HG02840 (cell line): ENCODE results near the gene PEAK1.

Experiments used
- ATAC-seq: cut with Tn5 transposase; IDR thresholded peaks from one replicate; pipeline ENCODE4 v1.9.1; 2021; ENCODE audit warnings: mild to moderate bottlenecking, moderate library complexity, moderate number of reproducible peaks; ENCODE audit not compliant: unreplicated experiment, low FRiP score

PEAK1 gene

DNA sequence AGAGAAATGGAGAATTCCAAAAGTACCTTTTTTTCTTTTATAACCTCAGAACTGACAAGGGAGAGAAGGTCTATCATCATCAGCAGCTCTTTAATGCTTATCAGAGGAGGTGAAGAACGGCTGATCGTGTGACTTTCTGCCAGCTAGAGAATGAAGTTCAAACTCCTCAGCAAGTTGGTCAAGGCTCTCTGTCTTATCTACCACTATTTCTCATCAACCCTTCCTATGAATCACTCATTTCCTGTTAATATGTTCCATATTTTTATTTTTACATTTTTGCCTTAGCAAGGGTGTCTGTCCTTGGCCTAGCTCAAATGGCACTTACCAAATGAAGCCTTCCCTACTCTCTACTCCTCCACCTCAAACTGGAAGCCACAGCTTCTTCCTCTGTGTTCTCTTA lies 275.9 kb downstream of the PEAK1 start:
- no peak for ATAC-seq

DNA sequence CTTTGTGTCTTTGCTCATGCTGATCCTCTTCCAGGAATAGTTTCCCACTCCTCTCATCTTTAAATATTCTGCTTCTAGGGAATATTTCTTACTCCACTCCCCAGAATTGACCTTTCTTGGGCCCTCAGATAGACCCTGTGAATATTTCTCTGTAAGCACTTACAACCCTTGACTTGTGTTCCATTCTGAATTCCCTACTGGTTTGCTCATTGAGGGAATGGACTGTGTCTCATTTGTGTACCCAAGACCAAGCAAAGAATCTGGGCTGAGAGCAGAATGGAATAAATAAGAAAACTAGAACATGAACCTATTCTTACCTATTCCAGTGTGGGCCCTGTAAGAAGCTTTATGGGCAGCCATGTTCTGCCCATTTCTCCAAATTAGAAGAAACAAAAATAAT lies 276.3 kb downstream of the PEAK1 start:
- no peak for ATAC-seq

DNA sequence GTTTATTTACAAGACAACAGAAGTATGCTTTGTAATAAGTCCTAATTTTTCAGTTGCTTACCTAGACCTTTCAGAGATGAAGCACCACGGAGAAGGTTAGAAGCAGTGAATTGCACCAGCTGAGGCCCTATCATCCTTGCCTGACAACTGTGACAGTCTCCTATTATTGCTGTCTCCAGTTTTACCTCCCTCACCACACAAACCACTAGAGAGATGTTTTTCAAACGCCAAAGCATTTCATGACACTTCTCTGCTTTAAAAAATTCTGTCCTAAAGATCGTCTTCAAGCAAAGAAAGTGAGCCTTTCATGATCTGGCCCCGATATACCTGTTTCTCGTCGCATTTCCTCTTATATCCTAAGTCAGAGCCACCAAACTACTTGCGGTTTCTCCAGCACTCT lies 276.7 kb downstream of the PEAK1 start:
- no peak for ATAC-seq

DNA sequence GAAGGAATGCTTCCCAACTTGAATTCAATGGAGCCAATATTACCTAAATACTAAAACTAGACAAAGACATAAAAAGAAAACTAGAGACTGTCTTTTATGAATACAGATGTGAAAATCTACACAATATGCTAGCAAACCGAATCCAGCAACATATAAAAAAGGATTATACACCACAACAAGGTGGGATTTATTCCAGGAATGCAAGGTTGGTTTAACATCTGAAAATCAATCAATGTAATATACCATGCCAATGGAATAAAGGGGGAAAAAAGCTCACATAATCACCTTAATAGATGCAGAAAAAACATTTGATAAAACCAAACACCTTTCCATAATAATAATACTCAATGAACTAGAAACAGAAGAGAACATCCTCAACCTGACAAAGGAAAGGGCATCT lies 279.7 kb downstream of the PEAK1 start:
- no peak for ATAC-seq

DNA sequence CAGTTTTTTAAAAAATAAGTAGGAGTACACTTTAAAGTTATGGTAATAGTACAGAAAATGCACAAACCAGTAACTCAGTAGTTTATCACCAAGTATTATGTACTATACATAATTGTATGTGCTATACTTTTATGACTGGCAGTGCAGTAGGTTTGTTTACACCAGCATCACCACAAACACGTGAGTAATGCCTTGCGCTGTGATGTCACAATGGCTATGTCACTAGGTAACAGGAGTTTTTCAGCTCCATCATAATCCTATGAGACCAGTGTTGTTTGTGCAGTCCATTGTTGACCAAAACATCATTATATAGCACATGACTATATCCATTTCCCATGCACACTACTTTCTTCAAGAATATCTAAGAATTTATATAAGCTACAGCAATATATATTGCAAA lies 280.6 kb downstream of the PEAK1 start:
- no peak for ATAC-seq

DNA sequence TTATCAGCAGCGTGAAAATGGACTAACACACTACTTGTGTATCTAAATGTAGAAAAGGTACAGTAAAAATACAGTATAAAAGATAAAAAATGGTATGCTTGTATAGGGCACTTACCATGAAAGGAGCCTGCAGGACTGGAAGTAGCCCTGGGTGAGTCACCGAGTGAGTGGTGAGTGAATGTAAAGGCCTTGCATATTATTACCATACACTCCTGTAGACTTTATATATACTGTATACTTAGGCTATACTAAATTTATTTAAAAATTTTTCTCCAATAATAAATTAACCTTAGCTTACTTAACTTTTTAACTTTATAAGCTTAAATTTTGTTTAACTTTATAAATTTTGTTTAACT lies 281.8 kb downstream of the PEAK1 start:
- no peak for ATAC-seq

DNA sequence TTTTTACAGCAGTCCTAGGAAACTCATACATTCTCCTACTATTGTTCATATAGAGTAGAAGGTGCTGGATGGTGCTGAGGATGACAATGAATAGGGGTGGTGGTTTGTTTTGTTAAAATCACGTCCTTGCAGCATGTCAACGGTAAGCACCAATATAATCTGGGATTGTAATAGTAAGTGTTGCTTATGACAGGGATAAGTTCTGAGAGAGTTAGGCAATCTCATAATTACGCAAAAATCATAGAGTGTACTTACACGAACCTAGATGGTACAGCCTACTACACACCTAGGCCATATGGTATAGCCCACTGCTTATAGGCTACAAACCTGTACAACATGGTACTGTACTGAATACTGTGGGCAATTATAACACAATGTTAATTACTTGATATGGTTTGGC lies 284.7 kb downstream of the PEAK1 start:
- no peak for ATAC-seq

DNA sequence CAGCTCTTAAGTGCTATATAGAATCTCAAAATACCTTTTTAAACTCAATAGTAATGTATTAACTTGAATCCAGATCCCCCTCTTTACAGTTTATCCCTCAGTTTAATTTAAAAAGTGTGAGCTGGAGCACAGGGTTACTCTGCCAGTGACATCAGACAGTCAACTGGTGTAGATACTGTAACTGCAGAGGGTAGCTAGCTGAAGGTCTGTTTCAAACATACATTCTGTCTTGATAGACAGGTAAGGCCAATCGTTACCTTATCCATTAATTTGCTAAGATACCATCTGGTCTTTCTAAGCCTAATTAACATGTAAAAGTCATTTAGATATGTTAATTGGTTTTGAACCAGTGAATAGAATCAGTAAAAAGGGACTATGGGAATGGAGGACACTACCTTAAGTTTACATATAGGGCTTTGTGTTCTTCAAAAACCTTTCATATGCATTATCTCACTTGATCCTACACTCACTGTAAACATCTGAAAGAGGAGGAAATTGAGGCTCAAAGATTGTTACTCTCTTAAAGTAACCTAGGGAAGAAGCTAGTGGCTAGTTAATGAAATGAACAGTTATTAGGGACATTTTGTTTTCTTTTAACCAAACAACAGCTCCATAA lies 289.5 kb downstream of the PEAK1 start:
- no peak for ATAC-seq

DNA sequence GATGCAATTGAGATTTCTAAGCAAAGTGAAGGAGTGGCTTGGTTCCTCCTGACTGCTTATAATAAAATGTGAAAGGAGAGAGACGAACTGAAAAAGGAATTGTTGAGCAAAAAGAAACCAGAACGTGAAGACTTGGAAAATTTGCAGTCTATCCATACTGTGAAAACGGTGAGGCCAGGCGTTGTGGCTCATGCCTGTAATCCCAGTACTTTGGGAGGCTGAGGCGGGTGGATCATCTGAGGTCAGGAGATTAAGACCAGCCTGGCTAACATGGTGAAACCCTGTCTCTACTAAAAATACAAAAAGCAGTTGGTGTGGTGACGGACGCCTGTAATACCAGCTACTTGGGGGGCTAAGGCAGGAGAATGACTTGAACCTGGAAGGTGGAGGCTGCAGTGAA lies 292.3 kb downstream of the PEAK1 start:
- ATAC-seq, result no peak

DNA sequence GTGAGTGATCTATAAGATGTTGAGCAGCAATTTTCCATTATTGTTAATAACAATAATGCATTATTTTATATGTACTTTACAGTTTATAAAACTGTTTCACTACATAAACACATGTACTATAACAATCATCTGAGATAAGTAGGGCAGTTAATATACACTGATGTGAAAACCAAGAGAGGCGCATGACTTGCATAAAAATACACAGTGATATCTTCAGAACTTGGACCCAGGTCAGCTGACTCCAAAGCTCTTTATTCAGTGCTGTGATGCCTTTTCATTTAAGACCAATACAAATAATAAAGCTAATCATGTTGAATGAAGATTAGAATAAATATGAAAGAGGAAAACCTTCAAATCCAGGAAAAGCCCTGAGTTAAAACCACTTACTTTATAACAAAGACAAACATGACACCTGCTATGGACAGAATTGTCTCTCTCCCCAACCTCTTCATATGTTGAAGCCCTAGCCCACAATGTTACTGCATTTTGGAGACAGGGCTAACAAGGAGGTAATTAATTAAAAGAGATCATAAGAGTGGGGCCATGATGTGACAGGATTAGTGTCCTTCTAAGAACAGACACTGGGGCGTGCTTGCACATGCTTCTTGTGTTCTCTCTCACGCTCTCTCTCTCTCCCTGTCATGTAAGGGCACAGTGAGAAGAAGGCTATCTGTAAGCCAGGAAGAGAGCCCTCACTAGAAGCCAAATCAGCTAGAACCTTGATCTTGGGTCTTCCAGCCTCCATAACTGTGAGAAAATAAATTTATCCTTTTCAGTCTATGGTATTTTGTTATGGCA lies 293.2 kb downstream of the PEAK1 start:
- ATAC-seq, result no peak

DNA sequence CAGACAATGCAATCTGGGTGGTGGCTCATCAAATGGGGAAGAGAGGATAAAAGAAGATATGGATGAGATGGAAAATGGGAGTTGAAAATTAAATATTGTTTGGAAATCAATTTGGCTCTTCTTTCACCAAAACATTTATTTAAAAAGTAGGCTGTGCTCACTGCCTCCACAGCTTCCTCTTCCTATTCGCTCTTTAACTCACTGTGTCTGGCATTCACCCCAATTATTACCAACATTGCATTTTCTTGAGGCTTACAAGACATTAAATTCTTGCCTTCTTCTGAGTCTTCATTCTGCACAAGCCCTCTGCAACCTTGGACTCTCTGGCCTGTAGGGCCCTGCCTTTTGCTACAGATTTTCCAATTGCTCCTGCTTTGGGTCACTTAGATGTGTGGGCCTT lies 296.1 kb downstream of the PEAK1 start:
- no peak for ATAC-seq

DNA sequence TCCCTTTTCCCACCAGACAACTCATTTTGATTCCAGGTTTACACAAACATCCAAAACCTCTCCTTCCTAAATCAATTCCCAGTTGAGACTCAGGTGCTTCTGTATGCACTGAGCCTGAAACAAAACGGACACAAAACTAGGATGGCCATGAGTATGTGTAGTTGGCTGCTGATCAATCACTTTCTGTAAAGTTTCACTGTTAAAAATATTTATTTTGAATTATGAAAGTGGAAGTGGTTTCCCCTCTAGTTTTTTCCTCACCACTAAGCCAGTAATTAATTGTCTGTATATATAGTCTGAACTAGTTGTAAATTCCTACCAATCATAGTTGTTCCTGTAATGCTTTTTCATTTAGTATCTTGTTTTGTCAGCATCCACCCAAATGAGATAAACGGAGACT lies 297.3 kb downstream of the PEAK1 start:
- ATAC-seq, result no peak

DNA sequence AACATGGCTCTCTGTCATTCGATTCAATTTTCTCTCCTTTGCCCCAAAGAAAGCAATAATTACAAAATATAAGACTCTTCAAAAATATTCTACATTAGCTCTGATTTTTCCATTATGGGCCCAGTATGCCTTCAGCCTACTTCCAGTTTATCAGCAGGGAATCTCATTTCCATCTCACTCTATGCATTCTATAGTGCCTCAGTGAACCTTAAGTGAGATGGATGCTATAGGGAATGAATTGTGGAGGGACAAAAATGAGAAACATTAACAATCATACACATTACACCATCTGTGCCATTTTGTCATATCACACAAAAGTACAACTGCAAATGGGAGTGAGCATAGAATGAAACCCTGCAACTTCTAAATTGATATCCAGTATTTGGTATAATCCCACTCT lies 298.3 kb downstream of the PEAK1 start:
- ATAC-seq, result no peak

DNA sequence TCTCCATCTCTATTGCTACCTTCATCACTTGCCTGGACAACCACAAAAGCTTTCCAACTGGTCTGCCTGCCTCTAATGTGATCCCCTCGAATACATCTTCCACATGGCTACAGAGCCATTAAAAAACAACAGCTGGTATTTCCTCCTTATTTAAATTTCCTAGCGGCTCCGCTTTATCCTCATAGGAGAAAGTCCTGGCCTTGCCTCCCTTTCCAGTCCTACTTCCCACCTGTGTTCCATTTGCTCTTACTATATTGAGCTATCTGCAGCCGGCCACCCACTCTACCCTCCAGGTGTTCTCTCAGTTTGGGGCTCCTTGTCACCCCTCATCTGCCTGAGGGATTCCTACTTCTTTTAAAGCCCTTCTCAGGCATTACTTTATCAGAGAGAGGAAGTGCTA lies 299.3 kb downstream of the PEAK1 start:
- no peak for ATAC-seq

DNA sequence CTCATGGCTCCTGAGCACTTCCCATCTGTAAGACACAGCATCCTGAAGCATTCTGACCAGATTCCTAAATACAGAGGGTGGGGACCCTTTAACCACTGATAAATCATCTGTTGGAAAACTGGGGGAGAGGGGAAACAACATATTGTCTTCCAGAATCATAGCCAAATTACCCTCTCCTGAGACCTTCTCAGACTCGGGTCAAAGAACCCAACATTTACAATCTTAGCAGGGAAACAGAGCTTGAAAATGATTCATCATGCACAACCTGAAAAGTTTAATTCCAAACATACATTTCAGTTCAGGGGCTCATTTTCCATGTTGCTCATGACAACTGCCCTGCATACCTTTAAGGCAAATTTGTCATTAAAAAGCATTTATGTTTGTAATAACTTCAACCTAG lies 300.5 kb downstream of the PEAK1 start:
- ATAC-seq, result no peak

DNA sequence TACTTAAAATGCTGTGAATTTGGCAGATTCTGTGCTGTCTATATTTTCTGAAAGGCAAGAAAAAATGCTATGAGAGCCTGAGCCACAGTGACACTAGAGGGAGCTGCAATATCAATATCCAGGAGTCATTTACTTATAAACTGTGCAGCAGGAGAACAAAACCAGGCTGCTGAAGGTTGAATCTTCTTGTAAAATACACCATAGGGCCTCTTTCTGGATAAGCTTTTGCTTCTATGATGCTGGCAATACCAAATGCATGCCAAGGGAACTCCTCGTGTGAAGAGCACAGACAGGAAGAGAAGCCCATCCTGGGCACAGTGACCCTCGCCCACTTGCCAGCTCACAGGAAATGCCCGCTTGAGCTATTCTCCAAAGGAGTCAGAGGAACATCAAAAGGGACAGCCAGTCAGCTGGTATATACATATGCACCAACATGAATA lies 301.0 kb downstream of the PEAK1 start:
- ATAC-seq, result no peak

DNA sequence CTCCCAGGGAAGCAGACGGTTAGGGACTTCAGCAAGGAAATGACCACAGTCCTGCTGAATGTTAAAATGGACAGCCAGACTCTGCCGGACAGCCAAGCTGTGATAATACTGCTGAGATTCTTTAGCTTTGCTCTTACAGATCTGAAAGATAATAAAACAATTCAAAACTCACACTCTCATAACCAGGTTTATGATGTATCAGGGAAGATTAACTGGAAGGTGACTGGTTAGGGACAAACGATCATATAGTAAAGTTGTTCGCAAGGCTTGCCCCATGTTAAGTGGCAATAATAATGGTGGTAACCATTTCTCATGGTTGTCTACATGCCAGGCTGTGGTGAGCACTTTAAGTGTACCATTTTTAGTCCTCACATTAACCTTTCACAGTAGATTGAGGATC lies 304.7 kb downstream of the PEAK1 start:
- ATAC-seq, result no peak

DNA sequence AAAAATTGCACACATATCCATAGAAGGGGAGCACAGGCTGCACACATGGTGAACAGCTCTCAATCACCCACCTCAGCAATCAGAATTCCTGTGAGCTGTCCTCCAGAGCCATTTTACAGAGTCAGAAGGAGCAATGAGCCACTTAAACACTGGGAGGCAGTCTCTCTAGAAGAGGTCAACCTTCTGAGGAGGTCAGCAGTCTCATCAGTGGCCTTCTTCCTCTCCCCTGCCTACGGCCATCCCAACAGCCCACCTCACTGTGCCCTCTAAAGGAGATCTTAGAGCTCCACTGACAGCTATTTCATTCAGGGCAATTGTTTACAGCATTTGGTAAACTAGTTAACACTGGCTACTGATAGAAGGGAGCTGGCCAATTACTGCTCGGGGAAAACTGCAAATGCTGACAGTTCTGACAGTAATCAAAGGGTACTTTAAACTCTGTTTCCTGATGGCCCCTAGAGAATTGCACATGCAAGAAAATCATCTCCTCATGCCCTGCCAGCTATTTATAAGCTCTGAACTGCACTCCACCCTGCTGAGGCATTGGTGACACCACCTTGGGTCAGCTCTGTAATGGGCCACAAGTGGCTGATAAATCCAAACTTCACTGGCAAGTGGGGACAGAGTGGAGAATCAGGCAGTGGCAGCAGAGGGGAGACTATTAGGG lies 306.9 kb downstream of the PEAK1 start:
- no peak for ATAC-seq

DNA sequence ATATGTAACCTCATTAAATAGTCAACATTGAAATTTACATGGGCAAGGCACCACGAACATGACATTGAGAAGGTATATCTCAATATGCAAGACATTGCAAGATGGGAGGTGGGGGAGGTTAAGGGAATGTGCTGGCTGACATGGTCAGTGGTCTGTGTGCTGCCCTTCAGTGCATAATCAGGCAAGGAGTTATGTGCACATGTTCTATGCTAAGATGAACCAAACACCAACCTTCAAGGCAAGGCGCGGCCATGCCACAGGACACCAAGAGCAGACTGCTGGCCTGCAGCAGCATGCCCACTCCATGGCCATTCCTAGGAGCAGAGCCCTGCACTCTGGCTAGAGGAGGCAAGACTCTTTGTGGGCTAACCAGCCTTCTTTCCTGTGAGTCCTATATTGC lies 308.1 kb downstream of the PEAK1 start:
- no peak for ATAC-seq

DNA sequence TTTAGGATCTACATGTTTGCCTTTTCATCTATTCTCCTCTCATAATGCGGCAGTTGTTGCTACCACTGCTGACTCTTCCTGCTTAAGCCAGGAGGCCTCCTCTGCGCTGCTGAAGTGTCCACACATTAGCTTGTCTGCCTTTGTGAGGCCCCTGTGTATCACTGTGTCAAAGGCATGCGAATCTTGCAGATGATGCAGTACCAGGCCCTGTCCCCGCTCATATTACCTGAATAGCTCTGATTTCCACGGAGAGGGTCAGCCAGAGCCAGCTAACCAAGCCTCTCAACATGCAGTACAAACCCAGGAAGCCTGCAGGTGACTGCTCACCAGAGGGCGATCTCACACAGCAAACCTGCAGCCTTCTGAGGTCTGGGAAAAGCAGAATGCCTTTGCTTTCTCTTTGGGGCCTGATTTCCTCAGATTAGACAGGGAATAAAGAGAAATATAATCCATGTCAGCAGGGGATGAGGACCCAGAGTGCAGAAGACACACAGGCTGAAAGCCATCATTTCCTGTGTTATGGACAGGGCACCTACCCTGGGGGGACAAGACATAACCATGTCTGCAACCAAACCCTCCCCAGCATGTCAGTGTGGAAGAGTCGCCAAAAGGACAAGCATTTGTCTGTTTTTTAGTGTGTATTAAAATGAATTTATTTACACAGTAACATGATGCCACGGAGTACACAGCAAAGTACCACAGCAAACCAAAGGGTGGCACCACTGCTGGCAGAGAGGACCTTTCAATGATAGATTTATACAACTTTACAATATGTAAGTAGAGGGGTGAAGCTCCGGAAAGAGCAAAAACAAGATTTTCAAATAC lies 312.2 kb downstream of the PEAK1 start:
- ATAC-seq, result no peak

DNA sequence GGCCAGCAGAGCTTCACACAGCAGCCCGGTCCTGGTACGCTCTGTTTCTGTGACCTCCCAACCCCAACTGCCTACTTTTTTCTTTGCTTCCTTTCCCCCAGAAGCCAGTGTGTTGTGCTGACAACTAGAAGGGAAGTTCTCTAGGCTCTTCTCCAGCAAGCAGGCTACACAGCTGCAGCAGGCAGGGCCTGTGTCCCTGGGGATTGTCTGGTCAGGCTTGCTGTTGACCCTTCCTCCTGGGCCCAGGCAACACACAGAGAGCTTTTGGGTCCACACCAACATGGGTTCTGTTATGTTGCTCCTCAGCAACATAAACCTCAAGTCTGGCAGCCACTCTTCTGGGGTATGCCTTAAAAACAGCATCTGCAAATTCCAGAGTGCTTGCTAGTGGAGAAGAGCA lies 312.8 kb downstream of the PEAK1 start:
- ATAC-seq, result no peak
